ENCODE measurements around the gene ACAP2.

ACAP2 gene

DNA sequence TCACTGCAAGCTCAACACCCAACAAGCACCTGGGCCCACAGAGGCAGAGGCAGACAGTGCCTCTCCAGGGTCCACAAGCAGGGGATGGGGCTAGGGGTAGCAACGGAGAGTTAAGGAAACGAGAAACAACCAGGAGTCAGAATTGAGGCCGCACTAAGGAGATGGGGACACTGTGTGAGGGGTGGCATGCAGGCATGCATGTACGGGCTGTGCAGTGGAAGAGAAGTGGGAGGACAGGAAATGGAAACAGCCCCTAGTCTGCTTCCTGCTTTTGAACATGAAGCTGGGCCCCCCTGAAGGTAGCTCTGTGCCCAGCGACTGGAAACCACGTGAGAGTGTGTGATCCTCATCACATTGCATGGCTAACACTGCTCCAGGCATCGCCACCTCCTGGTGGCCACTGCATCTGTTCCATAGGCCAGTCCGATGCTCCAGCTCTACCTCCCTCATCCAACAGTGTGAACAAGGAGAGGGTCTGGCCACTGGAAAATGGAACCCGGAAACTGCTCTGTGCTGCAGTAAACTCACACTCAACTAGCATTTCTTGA, 215.8 kb downstream of the ACAP2 start:
- TF ChIP-seq, protein P1, sequence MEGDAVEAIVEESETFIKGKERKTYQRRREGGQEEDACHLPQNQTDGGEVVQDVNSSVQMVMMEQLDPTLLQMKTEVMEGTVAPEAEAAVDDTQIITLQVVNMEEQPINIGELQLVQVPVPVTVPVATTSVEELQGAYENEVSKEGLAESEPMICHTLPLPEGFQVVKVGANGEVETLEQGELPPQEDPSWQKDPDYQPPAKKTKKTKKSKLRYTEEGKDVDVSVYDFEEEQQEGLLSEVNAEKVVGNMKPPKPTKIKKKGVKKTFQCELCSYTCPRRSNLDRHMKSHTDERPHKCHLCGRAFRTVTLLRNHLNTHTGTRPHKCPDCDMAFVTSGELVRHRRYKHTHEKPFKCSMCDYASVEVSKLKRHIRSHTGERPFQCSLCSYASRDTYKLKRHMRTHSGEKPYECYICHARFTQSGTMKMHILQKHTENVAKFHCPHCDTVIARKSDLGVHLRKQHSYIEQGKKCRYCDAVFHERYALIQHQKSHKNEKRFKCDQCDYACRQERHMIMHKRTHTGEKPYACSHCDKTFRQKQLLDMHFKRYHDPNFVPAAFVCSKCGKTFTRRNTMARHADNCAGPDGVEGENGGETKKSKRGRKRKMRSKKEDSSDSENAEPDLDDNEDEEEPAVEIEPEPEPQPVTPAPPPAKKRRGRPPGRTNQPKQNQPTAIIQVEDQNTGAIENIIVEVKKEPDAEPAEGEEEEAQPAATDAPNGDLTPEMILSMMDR (conservative IDR thresholded peaks at IDR 0.05; ENCODE audit: low read depth, low read length): peak; percentile 74
- no peak overlapping the region for H3K4me3 ChIP-seq (ENCODE audit: low read depth, low read length)
- peak; percentile 56 for DNase-seq (ENCODE audit: low read depth)

DNA sequence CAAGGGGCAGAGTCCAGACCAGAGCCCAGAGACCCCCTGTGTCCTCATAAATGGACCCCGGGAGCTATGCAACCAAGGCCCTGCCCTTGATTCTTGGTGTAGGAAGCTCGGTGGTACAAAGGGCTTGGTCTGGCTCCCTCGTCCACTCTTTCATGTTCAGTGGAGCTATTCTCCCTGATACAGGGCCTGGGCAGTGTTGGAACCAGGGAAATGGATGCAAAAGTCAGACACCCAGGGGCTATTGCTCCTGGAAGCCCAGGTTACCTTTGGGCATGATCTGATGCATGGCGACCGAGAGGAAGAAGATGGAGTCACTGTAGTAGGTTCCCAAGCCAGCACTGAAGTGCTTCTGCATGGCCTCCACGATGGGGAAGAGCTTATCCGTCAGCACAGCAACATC, 216.4 kb downstream of the ACAP2 start:
- H3K4me3 ChIP-seq (ENCODE audit: low read depth, low read length): no peak overlapping the region
- no peak for DNase-seq (ENCODE audit: low read depth)
- TF ChIP-seq, protein P1 (conservative IDR thresholded peaks at IDR 0.05; ENCODE audit: low read depth, low read length): no peak

DNA sequence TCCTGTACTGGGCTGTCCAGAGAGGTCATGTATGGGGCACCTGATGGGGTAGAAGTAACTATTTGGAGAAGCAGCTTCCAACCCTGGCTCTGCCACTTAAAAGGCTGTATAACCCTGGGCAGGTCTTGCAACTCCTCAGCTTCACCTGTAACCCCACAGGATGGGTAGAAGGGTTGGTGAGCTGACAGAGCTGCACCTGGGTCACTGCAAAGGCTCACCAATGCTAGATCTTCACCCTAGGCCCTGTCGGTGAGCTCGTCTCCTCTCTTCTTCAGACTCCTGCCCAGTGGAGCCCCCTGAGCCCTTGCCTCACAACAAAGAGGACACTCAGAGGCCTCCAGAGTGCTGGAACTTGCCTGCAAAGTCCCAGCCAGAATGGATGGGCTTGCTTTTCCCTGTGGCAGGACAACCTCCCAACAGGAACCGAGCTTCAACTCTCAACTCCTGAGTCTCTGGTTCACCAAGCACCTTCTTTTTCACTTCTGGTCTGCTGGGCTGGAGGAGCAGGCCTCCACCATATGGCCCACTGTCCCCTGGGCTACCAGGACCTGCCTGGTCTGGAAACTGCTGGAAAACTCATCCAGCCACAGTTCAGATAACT, 217.7 kb downstream of the ACAP2 start:
- TF ChIP-seq, protein P1 (conservative IDR thresholded peaks at IDR 0.05; ENCODE audit: low read depth, low read length): no peak
- no peak overlapping the region for H3K4me3 ChIP-seq (ENCODE audit: low read depth, low read length)
- no peak for DNase-seq (ENCODE audit: low read depth)

Data from choroid plexus epithelial cell (primary cell).